SK-N-SH (cell line): ENCODE results near the gene MTCL1. TPM values are rescaled to one million over a fixed set of nuclear protein-coding genes. Genes with fewer than 3 reads are reported as not detected.

Experiments used
- CTCF ChIA-PET: fragments of 300-600, 350-600 bp; formaldehyde crosslinking; extraction: SDS; loops from one replicate; lab custom pipeline; 2021; lab: Yijun Ruan, JAX
- POLR2A ChIA-PET: fragments of 350-600 bp; sonication (Branson Sonifier 250); formaldehyde crosslinking; extraction: SDS; loops from one replicate; lab custom pipeline; 2020; ENCODE audit warnings: antibody characterized with exemption, inconsistent platforms; lab: Yijun Ruan, JAX
- DNase-seq: peaks from one replicate; pipeline ENCODE4 v3.0.0; 2012
- H2AFZ ChIP-seq: fragments of 200-600 bp; sonication (generic); 2 replicates; pipeline ENCODE4 v1.8.1; 2016; ENCODE audit warnings: antibody characterized with exemption, mild to moderate bottlenecking, low read depth
- H3F3A ChIP-seq: fragments of 200-600 bp; sonication (generic); replicated peaks from 2 replicates; pipeline ENCODE3; 2016; ENCODE audit warnings: antibody characterized with exemption, mild to moderate bottlenecking; ENCODE audit not compliant: insufficient read depth
- H3K27ac ChIP-seq, 2 experiments: fragments of 200-500 bp in 1 of 2; fragments of 200-600 bp in 1 of 2; sonication (Bioruptor generic) in 1 of 2; sonication (generic), shearing (Covaris generic) in 1 of 2; 2 replicates each; pipeline versions ENCODE4 v1.5.1 to v1.6.1; 2014 to 2016; ENCODE audit warnings: low read depth in 2 of 2, inconsistent platforms in 1 of 2, low read length in 1 of 2, mild to moderate bottlenecking in 1 of 2, mixed read lengths in 1 of 2
- H3K27me3 ChIP-seq: fragments of 200-600 bp; sonication (generic), shearing (Covaris generic); 2 replicates; pipeline ENCODE4 v1.6.1; 2016; ENCODE audit warnings: mixed run types; ENCODE audit not compliant: insufficient read depth
- H3K36me3 ChIP-seq, 2 experiments: fragments of 200-500 bp in 1 of 2; fragments of 200-600 bp in 1 of 2; sonication (Bioruptor generic) in 1 of 2; sonication (generic) in 1 of 2; replicated peaks in 1 of 2; 2 replicates each; pipeline versions ENCODE3 to v1.5.1; 2014 to 2016; ENCODE audit warnings: low read length in 1 of 2, mild to moderate bottlenecking in 1 of 2; ENCODE audit not compliant: insufficient read depth in 2 of 2, control insufficient read depth in 1 of 2
- H3K4me1 ChIP-seq, 2 experiments: fragments of 200-500 bp in 1 of 2; fragments of 200-600 bp in 1 of 2; sonication (Bioruptor generic) in 1 of 2; sonication (generic), shearing (Covaris generic) in 1 of 2; 2 replicates each; pipeline versions ENCODE4 v1.5.1 to v1.6.1; 2014 to 2016; ENCODE audit warnings: low read depth in 1 of 2, low read length in 1 of 2, mixed run types in 1 of 2; ENCODE audit not compliant: insufficient read depth in 2 of 2, control insufficient read depth in 1 of 2
- H3K4me2 ChIP-seq: fragments of 200-600 bp; sonication (generic), shearing (Covaris generic); 2 replicates; pipeline ENCODE4 v1.6.1; 2017; ENCODE audit warnings: mixed run types
- H3K4me3 ChIP-seq, 2 experiments: fragments of 200-500 bp in 1 of 2; fragments of 200-600 bp in 1 of 2; sonication (Bioruptor generic) in 1 of 2; sonication (generic), shearing (Covaris generic) in 1 of 2; 2 replicates each; pipeline versions ENCODE4 v1.5.1 to v1.8.1; 2014 to 2016; ENCODE audit warnings: low read depth in 2 of 2, inconsistent platforms in 1 of 2, low read length in 1 of 2, mild to moderate bottlenecking in 1 of 2, mixed read lengths in 1 of 2, moderate library complexity in 1 of 2
- H3K79me2 ChIP-seq: fragments of 200-600 bp; sonication (generic); 2 replicates; pipeline ENCODE4 v1.8.1; 2017; ENCODE audit warnings: mild to moderate bottlenecking; ENCODE audit not compliant: insufficient read depth
- H3K9ac ChIP-seq: fragments of 200-600 bp; sonication (generic); 2 replicates; pipeline ENCODE4 v1.6.1; 2017; ENCODE audit warnings: mixed run types
- H3K9me2 ChIP-seq: fragments of 200-600 bp; sonication (generic); 2 replicates; pipeline ENCODE4 v1.6.1; 2017; ENCODE audit warnings: mixed run types
- H3K9me3 ChIP-seq: fragments of 200-600 bp; sonication (generic); 2 replicates; pipeline ENCODE4 v1.6.1; 2017; ENCODE audit warnings: mixed run types, mild to moderate bottlenecking, moderate library complexity
- H4K20me1 ChIP-seq: fragments of 200-600 bp; sonication (generic); 2 replicates; pipeline ENCODE4 v1.6.1; 2017; ENCODE audit warnings: mild to moderate bottlenecking, mixed run types; ENCODE audit not compliant: insufficient read depth
- CHD2 ChIP-seq: fragments of 150-350 bp; IDR thresholded peaks from 2 replicates; pipeline ENCODE4 v1.6.1; 2018; ENCODE audit warnings: low read length; ENCODE audit not compliant: partially characterized antibody
- EP300 ChIP-seq, 2 experiments: IDR thresholded peaks; 2 replicates each; pipeline versions ENCODE4 v1.4.0 to v1.6.1; 2012; ENCODE audit warnings: borderline replicate concordance in 1 of 2, low read depth in 1 of 2, low read length in 1 of 2
- FOXJ3 ChIP-seq: sonication (generic); formaldehyde crosslinking; IDR thresholded peaks from 2 replicates; pipeline ENCODE4 v1.5.1; 2020; ENCODE audit warnings: mild to moderate bottlenecking, missing genetic modification reagents
- FOXM1 ChIP-seq: IDR thresholded peaks from 2 replicates; pipeline ENCODE4 v1.4.0; 2012; ENCODE audit warnings: low read depth, mild to moderate bottlenecking
- JUND ChIP-seq: IDR thresholded peaks from 2 replicates; pipeline ENCODE4 v1.4.0; 2012
- POLR2AphosphoS5 ChIP-seq: IDR thresholded peaks from 2 replicates; pipeline ENCODE4 v1.6.1; 2012; ENCODE audit warnings: low read depth, low read length
- RAD21 ChIP-seq: IDR thresholded peaks from 2 replicates; pipeline ENCODE4 v1.6.1; 2012; ENCODE audit warnings: mild to moderate bottlenecking, low read length
- RFX5 ChIP-seq: IDR thresholded peaks from 2 replicates; pipeline ENCODE4 v1.6.1; 2012; ENCODE audit warnings: mild to moderate bottlenecking, improper control_type of control experiment, low read length
- RXRA ChIP-seq: IDR thresholded peaks from 2 replicates; pipeline ENCODE4 v1.4.0; 2012; ENCODE audit warnings: low read depth, mild to moderate bottlenecking, borderline replicate concordance
- SIN3A ChIP-seq: IDR thresholded peaks from 2 replicates; pipeline ENCODE4 v1.6.1; 2012; ENCODE audit warnings: low read depth, mild to moderate bottlenecking, low read length, moderate library complexity, borderline replicate concordance
- SMC3 ChIP-seq: IDR thresholded peaks from 2 replicates; pipeline ENCODE4 v1.6.1; 2012; ENCODE audit warnings: low read depth, low read length, improper control_type of control experiment
- polyA plus RNA-seq, 3 experiments: library from polyadenylated mRNA; depleted of rRNA; stranded (reverse); fragments of >200 nt; gene quantifications; 2 replicates each; pipeline ENCODE4 v1.2.3, GENCODE V29; 2012
- TF ChIP-seq, protein P1 (sequence below): fragments of 200-600 bp; sonication (generic); IDR thresholded peaks from 2 replicates; pipeline ENCODE4 v1.6.1; 2017; ENCODE audit warnings: antibody characterized with exemption, mild to moderate bottlenecking, moderate library complexity
- TF ChIP-seq, protein P2 (sequence below): IDR thresholded peaks from 2 replicates; pipeline ENCODE4 v1.4.0; 2012; ENCODE audit warnings: low read depth
- TF ChIP-seq, protein P3 (sequence below): fragments of 150-350 bp; IDR thresholded peaks from 2 replicates; pipeline ENCODE4 v1.6.1; 2017; ENCODE audit warnings: antibody characterized with exemption, low read length, low read depth, borderline replicate concordance
- TF ChIP-seq, protein P4 (sequence below): IDR thresholded peaks from 2 replicates; pipeline ENCODE4; 2012
- TF ChIP-seq, protein P5 (sequence below): IDR thresholded peaks from 2 replicates; pipeline ENCODE4 v1.4.0; 2012; ENCODE audit warnings: low read depth, borderline replicate concordance

Gene MTCL1
- polyA plus RNA-seq, 1 of the 3 experiments (the other 2 are of a cell fraction), result 33.5 TPM

DNA sequence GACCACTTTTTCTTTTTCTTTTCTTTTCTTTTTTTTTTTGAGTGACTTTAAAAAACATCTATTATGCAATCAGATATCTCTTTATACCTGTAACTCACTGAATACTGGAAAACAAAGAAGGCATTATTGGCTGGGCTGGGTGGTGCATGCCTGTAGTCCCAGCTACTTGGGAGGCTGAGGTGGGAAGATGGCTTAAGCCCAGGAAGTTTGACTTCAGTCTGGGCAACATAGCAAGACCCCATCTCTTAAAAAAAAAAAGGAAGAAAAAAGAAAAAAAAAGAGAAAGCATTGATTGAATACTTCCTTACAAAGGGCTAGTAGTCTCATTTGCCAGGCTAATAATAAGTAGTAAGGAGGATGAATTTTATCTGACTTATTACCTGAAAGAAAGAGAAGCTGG, 2.7 kb upstream of the MTCL1 start:
- Histone ChIP-seq H3K9ac (no peak overlapping the region), H3K9me3 (no peaks in the 10 kb centered on the region), H3K4me2 (no peak overlapping the region), H3K4me3 (no peak overlapping the region), H2AFZ (no peak overlapping the region), H3K4me1 (peaks cover 20 to 24% of the 10 kb centered on the region in 2 experiments; a peak in 3 of 4 replicates), H3K36me3 (no peaks in the 10 kb centered on the region), H3K9me2 (no peaks in the 10 kb centered on the region), H3K27me3 (no peaks in the 10 kb centered on the region), H4K20me1 (peaks cover 13% of the 10 kb centered on the region), H3K79me2 (peaks cover 17% of the 10 kb centered on the region), H3F3A (peaks cover 13% of the 10 kb centered on the region), H3K27ac (no peak overlapping the region)
- CTCF ChIA-PET, result interaction anchor here (1.1 to 3.1 kb wide), 3 partner anchors 48 to 280 kb away, joined by 3 to 19 read pairs (median 5); no protein-coding TSS in a partner anchor
- DNase-seq, result no peak
- POLR2A ChIA-PET, result interaction anchor here (0.6 kb wide), 1 partner anchor 177 kb away, joined by 5 read pairs; no protein-coding TSS in a partner anchor
- TF ChIP-seq SIN3A, result no peak
- TF ChIP-seq, protein P1, sequence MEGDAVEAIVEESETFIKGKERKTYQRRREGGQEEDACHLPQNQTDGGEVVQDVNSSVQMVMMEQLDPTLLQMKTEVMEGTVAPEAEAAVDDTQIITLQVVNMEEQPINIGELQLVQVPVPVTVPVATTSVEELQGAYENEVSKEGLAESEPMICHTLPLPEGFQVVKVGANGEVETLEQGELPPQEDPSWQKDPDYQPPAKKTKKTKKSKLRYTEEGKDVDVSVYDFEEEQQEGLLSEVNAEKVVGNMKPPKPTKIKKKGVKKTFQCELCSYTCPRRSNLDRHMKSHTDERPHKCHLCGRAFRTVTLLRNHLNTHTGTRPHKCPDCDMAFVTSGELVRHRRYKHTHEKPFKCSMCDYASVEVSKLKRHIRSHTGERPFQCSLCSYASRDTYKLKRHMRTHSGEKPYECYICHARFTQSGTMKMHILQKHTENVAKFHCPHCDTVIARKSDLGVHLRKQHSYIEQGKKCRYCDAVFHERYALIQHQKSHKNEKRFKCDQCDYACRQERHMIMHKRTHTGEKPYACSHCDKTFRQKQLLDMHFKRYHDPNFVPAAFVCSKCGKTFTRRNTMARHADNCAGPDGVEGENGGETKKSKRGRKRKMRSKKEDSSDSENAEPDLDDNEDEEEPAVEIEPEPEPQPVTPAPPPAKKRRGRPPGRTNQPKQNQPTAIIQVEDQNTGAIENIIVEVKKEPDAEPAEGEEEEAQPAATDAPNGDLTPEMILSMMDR, result no peak
- TF ChIP-seq, protein P2, sequence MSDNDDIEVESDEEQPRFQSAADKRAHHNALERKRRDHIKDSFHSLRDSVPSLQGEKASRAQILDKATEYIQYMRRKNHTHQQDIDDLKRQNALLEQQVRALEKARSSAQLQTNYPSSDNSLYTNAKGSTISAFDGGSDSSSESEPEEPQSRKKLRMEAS, result no peak
- TF ChIP-seq POLR2AphosphoS5, result no peak
- no peak for TF ChIP-seq CHD2
- no peak for TF ChIP-seq RAD21
- no peak for TF ChIP-seq FOXJ3 (CRISPR knock-in tag)
- TF ChIP-seq RFX5, result no peak
- TF ChIP-seq, protein P3, sequence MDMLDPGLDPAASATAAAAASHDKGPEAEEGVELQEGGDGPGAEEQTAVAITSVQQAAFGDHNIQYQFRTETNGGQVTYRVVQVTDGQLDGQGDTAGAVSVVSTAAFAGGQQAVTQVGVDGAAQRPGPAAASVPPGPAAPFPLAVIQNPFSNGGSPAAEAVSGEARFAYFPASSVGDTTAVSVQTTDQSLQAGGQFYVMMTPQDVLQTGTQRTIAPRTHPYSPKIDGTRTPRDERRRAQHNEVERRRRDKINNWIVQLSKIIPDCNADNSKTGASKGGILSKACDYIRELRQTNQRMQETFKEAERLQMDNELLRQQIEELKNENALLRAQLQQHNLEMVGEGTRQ, result no peak
- no peak for TF ChIP-seq FOXM1
- TF ChIP-seq, protein P4, sequence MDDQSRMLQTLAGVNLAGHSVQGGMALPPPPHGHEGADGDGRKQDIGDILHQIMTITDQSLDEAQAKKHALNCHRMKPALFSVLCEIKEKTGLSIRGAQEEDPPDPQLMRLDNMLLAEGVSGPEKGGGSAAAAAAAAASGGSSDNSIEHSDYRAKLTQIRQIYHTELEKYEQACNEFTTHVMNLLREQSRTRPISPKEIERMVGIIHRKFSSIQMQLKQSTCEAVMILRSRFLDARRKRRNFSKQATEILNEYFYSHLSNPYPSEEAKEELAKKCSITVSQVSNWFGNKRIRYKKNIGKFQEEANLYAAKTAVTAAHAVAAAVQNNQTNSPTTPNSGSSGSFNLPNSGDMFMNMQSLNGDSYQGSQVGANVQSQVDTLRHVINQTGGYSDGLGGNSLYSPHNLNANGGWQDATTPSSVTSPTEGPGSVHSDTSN, result no peak
- TF ChIP-seq RXRA, result no peak
- TF ChIP-seq JUND, result no peak
- no peak for TF ChIP-seq SMC3
- TF ChIP-seq, protein P5, sequence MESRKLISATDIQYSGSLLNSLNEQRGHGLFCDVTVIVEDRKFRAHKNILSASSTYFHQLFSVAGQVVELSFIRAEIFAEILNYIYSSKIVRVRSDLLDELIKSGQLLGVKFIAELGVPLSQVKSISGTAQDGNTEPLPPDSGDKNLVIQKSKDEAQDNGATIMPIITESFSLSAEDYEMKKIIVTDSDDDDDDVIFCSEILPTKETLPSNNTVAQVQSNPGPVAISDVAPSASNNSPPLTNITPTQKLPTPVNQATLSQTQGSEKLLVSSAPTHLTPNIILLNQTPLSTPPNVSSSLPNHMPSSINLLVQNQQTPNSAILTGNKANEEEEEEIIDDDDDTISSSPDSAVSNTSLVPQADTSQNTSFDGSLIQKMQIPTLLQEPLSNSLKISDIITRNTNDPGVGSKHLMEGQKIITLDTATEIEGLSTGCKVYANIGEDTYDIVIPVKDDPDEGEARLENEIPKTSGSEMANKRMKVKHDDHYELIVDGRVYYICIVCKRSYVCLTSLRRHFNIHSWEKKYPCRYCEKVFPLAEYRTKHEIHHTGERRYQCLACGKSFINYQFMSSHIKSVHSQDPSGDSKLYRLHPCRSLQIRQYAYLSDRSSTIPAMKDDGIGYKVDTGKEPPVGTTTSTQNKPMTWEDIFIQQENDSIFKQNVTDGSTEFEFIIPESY, result no peak
- TF ChIP-seq EP300 (IDR thresholded peaks at IDR 0.05; ENCODE audit: borderline replicate concordance in 1 of 2, low read depth in 1 of 2, low read length in 1 of 2), result no peak
